Activated CD8-positive, alpha-beta T cell treated with anti-CD3 and anti-CD28 coated beads for 36 hours (primary cell): ENCODE measurements around the gene FBXO24. TPM values are rescaled to one million over a fixed set of nuclear protein-coding genes. Genes with fewer than 3 reads are reported as not detected.
A peak's percentile ranks its signal among the peaks of the same experiment; 100 is the strongest.
"Not testable (repeated sequence)": the region's sequence is repeated elsewhere in the genome, so short reads cannot be mapped to it uniquely, and the experiment has no call there.

Experiments
- ATAC-seq: fragments of 200-7000 bp; cut with Tn5 transposase; one replicate; pipeline ENCODE4 v1.10.0; 2021; ENCODE audit warnings: mild to moderate bottlenecking, moderate library complexity
- CTCF ChIA-PET: fragments of 350-600 bp; sonication (Branson Sonifier 250); formaldehyde crosslinking; loops from one replicate; lab custom pipeline; 2021; ENCODE audit warnings: antibody characterized with exemption; lab: Charles Lee
- POLR2A ChIA-PET: fragments of 350-600 bp; sonication (Branson Sonifier 250); formaldehyde crosslinking; loops from one replicate; lab custom pipeline; 2021; ENCODE audit warnings: antibody characterized with exemption; lab: Charles Lee
- DNase-seq: peaks from one replicate; pipeline ENCODE4 v3.0.0-alpha.2; 2020
- H3K27ac Mint-ChIP-seq: one replicate; pipeline ENCODE4 v1.8.0; 2021; ENCODE audit warnings: mild to moderate bottlenecking, mixed read lengths
- H3K27me3 Mint-ChIP-seq: one replicate; pipeline ENCODE4 v1.8.0; 2021; ENCODE audit warnings: mixed read lengths
- H3K36me3 Mint-ChIP-seq: one replicate; pipeline ENCODE4 v1.8.0; 2021; ENCODE audit warnings: low read depth, mixed read lengths
- H3K4me1 Mint-ChIP-seq: one replicate; pipeline ENCODE4 v1.8.0; 2021; ENCODE audit warnings: low read depth, mixed read lengths
- H3K4me3 Mint-ChIP-seq: one replicate; pipeline ENCODE4 v1.8.0; 2021; ENCODE audit warnings: mild to moderate bottlenecking, moderate library complexity, mixed read lengths
- H3K9me3 Mint-ChIP-seq: one replicate; pipeline ENCODE4 v1.8.0; 2021; ENCODE audit warnings: mixed read lengths
- intact Hi-C: fragments of 100-400 bp; cut with micrococcal nuclease; formaldehyde crosslinking; loops from one replicate; pipeline ENCODE4 v1.10.0; 2022
- total RNA-seq, 2 experiments: library from RNA; stranded (reverse); gene quantifications; one replicate each; pipeline ENCODE4 v1.2.3, GENCODE V29; 2021
- TF ChIP-seq, protein P1 (sequence below): fragments of 200-600 bp; IDR thresholded peaks from one replicate; pipeline ENCODE4 v1.8.0; 2022; ENCODE audit warnings: antibody characterized with exemption, mild to moderate bottlenecking

Gene FBXO24, protein sequence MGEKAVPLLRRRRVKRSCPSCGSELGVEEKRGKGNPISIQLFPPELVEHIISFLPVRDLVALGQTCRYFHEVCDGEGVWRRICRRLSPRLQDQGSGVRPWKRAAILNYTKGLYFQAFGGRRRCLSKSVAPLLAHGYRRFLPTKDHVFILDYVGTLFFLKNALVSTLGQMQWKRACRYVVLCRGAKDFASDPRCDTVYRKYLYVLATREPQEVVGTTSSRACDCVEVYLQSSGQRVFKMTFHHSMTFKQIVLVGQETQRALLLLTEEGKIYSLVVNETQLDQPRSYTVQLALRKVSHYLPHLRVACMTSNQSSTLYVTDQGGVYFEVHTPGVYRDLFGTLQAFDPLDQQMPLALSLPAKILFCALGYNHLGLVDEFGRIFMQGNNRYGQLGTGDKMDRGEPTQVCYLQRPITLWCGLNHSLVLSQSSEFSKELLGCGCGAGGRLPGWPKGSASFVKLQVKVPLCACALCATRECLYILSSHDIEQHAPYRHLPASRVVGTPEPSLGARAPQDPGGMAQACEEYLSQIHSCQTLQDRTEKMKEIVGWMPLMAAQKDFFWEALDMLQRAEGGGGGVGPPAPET
- total RNA-seq: 1 to 10 TPM; 1.4 to 1.5 TPM

DNA sequence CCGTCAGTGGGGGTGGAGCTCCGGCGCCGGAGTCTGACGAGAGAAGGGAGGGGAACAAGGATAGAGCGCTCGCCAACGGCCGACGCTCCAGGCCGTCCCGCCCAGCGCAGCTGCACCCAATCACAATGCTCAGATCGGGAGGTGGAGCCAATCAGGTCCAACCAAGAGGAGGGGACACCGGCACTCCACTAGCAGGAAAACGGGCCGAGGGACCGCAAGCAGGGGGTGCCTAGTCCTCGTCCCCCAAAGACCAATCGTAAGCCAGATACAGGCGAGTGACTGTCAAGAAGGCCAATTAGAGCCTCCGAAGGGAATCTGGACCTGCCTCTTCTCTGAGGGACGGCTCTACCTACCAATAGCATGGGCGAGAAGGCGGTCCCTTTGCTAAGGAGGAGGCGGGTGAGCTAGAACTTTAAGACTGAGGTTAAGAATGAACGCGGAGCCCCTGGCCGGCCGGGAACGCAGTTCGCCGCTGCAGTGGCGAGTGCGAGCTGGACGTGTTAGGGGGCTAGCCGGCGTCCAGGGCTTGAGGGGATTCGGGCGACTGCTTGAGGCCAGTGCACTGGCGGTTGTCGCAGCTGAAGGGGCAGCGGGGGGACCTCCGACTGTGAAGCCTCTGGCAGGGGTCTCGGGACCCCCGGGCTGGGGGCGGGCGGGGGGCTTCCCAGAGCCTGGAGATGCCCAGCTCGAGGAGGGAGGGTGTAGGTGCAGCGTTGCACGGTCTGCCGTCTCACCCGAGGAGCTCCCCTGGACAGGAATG, at the start of gene FBXO24:
Gene FBXO24, plus strand, starts transcription at position 63 of the 760 bp plus-strand sequence. Its CDS starts 298 bp downstream, at position 361.
- no peaks in the 10 kb centered on the region for H3K9me3 Mint-ChIP-seq

DNA sequence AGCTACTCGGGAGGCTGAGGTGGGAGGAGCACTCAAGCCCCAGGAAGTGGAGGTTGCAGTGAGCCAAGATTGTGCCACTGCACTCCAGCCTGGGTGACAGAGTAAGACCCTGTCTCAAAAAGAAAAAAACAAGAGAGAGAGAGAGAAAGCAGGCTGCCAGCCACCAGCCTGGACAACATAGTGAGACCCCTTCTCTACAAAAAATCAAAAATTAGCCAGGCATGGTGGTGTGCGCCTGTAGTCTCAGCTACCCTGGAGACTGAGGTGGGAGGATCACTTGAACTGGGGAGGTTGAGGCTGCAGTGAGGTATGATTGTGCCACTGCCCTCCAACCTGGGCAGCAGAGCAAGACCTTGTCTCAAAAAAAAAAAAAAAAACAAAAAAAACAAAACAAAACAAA, 49.4 kb upstream of the FBXO24 start:
- not testable (repeated sequence) for H3K9me3 Mint-ChIP-seq
- CTCF ChIA-PET: interaction anchor here (0.7 to 1.5 kb wide), 3 partner anchors 29 to 361 kb away, joined by 3 to 4 read pairs (median 3); no protein-coding TSS in a partner anchor
- POLR2A ChIA-PET: interaction anchor here (0.6 to 2.4 kb wide), 3 partner anchors 9 to 34 kb away, joined by 3 to 17 read pairs (median 5); no protein-coding TSS in a partner anchor

More for the DNA sequence above, at the start of gene FBXO24:
- peak; percentile 99 for DNase-seq
- Mint-ChIP-seq H3K36me3 (peaks cover 2% of the 10 kb centered on the region), H3K4me1 (peaks cover 20% of the 10 kb centered on the region), H3K4me3 (peak within 1 kb of the TSS; percentile 98), H3K27me3 (peaks cover 5% of the 10 kb centered on the region), H3K27ac (peak within 1 kb of the TSS; percentile 93)
- intact Hi-C loops: no loop called here
- TF ChIP-seq, protein P1, sequence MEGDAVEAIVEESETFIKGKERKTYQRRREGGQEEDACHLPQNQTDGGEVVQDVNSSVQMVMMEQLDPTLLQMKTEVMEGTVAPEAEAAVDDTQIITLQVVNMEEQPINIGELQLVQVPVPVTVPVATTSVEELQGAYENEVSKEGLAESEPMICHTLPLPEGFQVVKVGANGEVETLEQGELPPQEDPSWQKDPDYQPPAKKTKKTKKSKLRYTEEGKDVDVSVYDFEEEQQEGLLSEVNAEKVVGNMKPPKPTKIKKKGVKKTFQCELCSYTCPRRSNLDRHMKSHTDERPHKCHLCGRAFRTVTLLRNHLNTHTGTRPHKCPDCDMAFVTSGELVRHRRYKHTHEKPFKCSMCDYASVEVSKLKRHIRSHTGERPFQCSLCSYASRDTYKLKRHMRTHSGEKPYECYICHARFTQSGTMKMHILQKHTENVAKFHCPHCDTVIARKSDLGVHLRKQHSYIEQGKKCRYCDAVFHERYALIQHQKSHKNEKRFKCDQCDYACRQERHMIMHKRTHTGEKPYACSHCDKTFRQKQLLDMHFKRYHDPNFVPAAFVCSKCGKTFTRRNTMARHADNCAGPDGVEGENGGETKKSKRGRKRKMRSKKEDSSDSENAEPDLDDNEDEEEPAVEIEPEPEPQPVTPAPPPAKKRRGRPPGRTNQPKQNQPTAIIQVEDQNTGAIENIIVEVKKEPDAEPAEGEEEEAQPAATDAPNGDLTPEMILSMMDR: no peak
- ChIA-PET CTCF (interaction anchor here (0.6 to 6.4 kb wide), 22 partner anchors 15 to 139 kb away, joined by 3 to 39 read pairs (median 4); partner anchors contain the start of genes MOSPD3 and POP7), POLR2A (interaction anchor here (0.9 to 4.9 kb wide), 15 partner anchors 9 to 157 kb away, joined by 3 to 22 read pairs (median 5); partner anchors contain the start of genes MEPCE, MOSPD3, PCOLCE and POP7)
- ATAC-seq: peak; percentile 84

GRCh38 chr7:100538348-100538653, 47.8 kb upstream of the FBXO24 start:
- Mint-ChIP-seq H3K36me3 (peaks cover 22% of the 10 kb centered on the region), H3K4me1 (peaks cover 31% of the 10 kb centered on the region), H3K27me3 (no peaks in the 10 kb centered on the region), H3K9me3 (no peaks in the 10 kb centered on the region), H3K4me3 (peak overlapping the region; percentile 91), H3K27ac (peak overlapping the region; percentile 84)
- POLR2A ChIA-PET: interaction anchor here (0.9 to 1.8 kb wide), 2 partner anchors 11 to 46 kb away, joined by 4 to 6 read pairs; no protein-coding TSS in a partner anchor
- CTCF ChIA-PET: interaction anchor here (1.0 to 1.7 kb wide), 4 partner anchors 22 to 89 kb away, joined by 3 to 4 read pairs (median 3); no protein-coding TSS in a partner anchor
- intact Hi-C loops: no loop called here
- no peak for ATAC-seq
- TF ChIP-seq, protein P1: no peak
- DNase-seq: no peak

More for the DNA sequence above, 49.4 kb upstream of the FBXO24 start:
- H3K4me3 Mint-ChIP-seq, ATAC-seq, H3K27ac Mint-ChIP-seq, DNase-seq, intact Hi-C loops, H3K27me3 Mint-ChIP-seq: not testable (repeated sequence)
- Mint-ChIP-seq H3K4me1 (peaks cover 17% of the 10 kb centered on the region), H3K36me3 (peaks cover 16% of the 10 kb centered on the region)

- no peaks in the 10 kb centered on the region for H3K27me3 Mint-ChIP-seq
- DNase-seq: peak; percentile 100
- peaks cover 22% of the 10 kb centered on the region for H3K36me3 Mint-ChIP-seq
- ChIA-PET POLR2A (interaction anchor here (0.6 to 1.8 kb wide), 7 partner anchors 10 to 136 kb away, joined by 3 to 6 read pairs (median 4); partner anchors contain the start of gene PPP1R35), CTCF (interaction anchor here (1.0 to 1.8 kb wide), 6 partner anchors 11 to 89 kb away, joined by 3 to 4 read pairs (median 3); no protein-coding TSS in a partner anchor)
- no peaks in the 10 kb centered on the region for H3K9me3 Mint-ChIP-seq
- peak within 1 kb of the TSS; percentile 91 for H3K4me3 Mint-ChIP-seq
- peaks cover 37% of the 10 kb centered on the region for H3K4me1 Mint-ChIP-seq
- ATAC-seq: peak; percentile 97
- intact Hi-C loops: no loop called here
- peak within 1 kb of the TSS; percentile 97 for H3K27ac Mint-ChIP-seq
- TF ChIP-seq, protein P1: no peak
These were observed 47.3 kb upstream of the FBXO24 start, which contains the start of gene AGFG2 for GRCh38 chr7:100538654-100539435. AGFG2 (plus strand) TSS chr7:100539203; CDS start chr7:100539347, 144 bp downstream.
